Ramos (cell line): ENCODE results near the gene MYH10.

Source experiments
- in situ Hi-C: fragments of 300-500 bp; cut with MboI; formaldehyde crosslinking; loops from one replicate; pipeline ENCODE4 v1.14.3; 2022; ENCODE audit warnings: low sequenced_read_pairs; ENCODE audit not compliant: unreplicated experiment

The MYH10 gene

GRCh38 chr17:8611137-8611536 lies 19.4 kb downstream of the MYH10 start:
- in situ Hi-C loops: no loop called here

- in situ Hi-C loops: no loop called here
These were observed 20.0 kb downstream of the MYH10 start for GRCh38 chr17:8610558-8610957.

GRCh38 chr17:8609910-8610309 lies 20.6 kb downstream of the MYH10 start:
- in situ Hi-C loops: no loop called here

GRCh38 chr17:8608001-8608400 lies 22.5 kb downstream of the MYH10 start:
- in situ Hi-C loops: no loop called here

- in situ Hi-C loops: no loop called here
These were observed 24.1 kb downstream of the MYH10 start for GRCh38 chr17:8606401-8606800.

- in situ Hi-C loops: no loop called here
These were observed 27.8 kb downstream of the MYH10 start for GRCh38 chr17:8602679-8603078.

GRCh38 chr17:8599351-8600011 lies 31.0 kb downstream of the MYH10 start:
- in situ Hi-C loops: no loop called here

- in situ Hi-C loops: no loop called here
These were observed 31.6 kb downstream of the MYH10 start for GRCh38 chr17:8598913-8599312.

- in situ Hi-C loops: no loop called here
These were observed 36.7 kb downstream of the MYH10 start for GRCh38 chr17:8593830-8594229.

- in situ Hi-C loops: no loop called here
These were observed 37.2 kb downstream of the MYH10 start for GRCh38 chr17:8593276-8593675.

- in situ Hi-C loops: no loop called here
These were observed 41.5 kb downstream of the MYH10 start for GRCh38 chr17:8588877-8589554.

- in situ Hi-C loops: no loop called here
These were observed 43.8 kb downstream of the MYH10 start for GRCh38 chr17:8586766-8587165.

- in situ Hi-C loops: no loop called here
These were observed 44.6 kb downstream of the MYH10 start for GRCh38 chr17:8585911-8586310.

- in situ Hi-C loops: no loop called here
These were observed 46.6 kb downstream of the MYH10 start for GRCh38 chr17:8583954-8584353.

- in situ Hi-C loops: no loop called here
These were observed 49.4 kb downstream of the MYH10 start for GRCh38 chr17:8580952-8581658.

- in situ Hi-C loops: no loop called here
These were observed 52.7 kb downstream of the MYH10 start for GRCh38 chr17:8577868-8578267.

- in situ Hi-C loops: no loop called here
These were observed 53.8 kb downstream of the MYH10 start for GRCh38 chr17:8576559-8577294.

- in situ Hi-C loops: no loop called here
These were observed 55.8 kb downstream of the MYH10 start for GRCh38 chr17:8574687-8575086.

GRCh38 chr17:8572764-8573163 lies 57.8 kb downstream of the MYH10 start:
- in situ Hi-C loops: no loop called here

- in situ Hi-C loops: no loop called here
These were observed 66.4 kb downstream of the MYH10 start for GRCh38 chr17:8563981-8564602.
